K562 (cell line): Measurements from ENCODE around the gene IFT172. TPM values are rescaled to one million over a fixed set of nuclear protein-coding genes. Genes with fewer than 3 reads are reported as not detected.

ENCODE experiments used
- BRD4 ChIP-seq: fragments of 200-600 bp; sonication (generic); IDR thresholded peaks from 2 replicates; pipeline ENCODE4 v1.6.1; 2017; ENCODE audit warnings: inconsistent platforms
- CHD1 ChIP-seq: fragments of 200-600 bp; sonication (generic); IDR thresholded peaks from one replicate; pipeline ENCODE4 v1.6.1; 2012; ENCODE audit warnings: mild to moderate bottlenecking, moderate library complexity, low read length, inconsistent platforms
- EHMT2 ChIP-seq: fragments of 450-650 bp; IDR thresholded peaks from 2 replicates; pipeline ENCODE4 v1.6.1; 2018; ENCODE audit warnings: antibody characterized with exemption
- HCFC1 ChIP-seq: IDR thresholded peaks from 2 replicates; pipeline ENCODE4 v1.6.1; 2012; ENCODE audit warnings: low read depth, low read length, improper control_type of control experiment
- HDAC6 ChIP-seq: IDR thresholded peaks from 2 replicates; pipeline ENCODE4 v1.6.1; 2012; ENCODE audit warnings: low read depth, mild to moderate bottlenecking, control low read depth, inconsistent platforms, low read length, moderate library complexity
- MAFF ChIP-seq: IDR thresholded peaks from 2 replicates; pipeline ENCODE4 v1.6.1; 2012; ENCODE audit warnings: low read length, improper control_type of control experiment
- POLR2A ChIP-seq: fragments of 450-650 bp; conservative IDR thresholded peaks from 2 replicates; pipeline ENCODE4 v1.6.1; 2016
- TGIF2 ChIP-seq: sonication (generic); formaldehyde crosslinking; IDR thresholded peaks from 2 replicates; pipeline ENCODE4 v1.8.1; 2022; ENCODE audit warnings: mild to moderate bottlenecking, missing genetic modification reagents, moderate library complexity
- WHSC1 ChIP-seq: IDR thresholded peaks from one replicate; pipeline ENCODE4 v1.6.1; 2012; ENCODE audit warnings: low read length, control low read depth, inconsistent platforms
- ZNF175 ChIP-seq: fragments of 200-800 bp; sonication (Bioruptor generic); IDR thresholded peaks from 2 replicates; pipeline ENCODE4 v1.6.1; 2016; ENCODE audit warnings: low read depth, mild to moderate bottlenecking, missing genetic modification characterization, missing compliant biosample characterization
- ZNF263 ChIP-seq: sonication (generic); formaldehyde crosslinking; IDR thresholded peaks from 2 replicates; pipeline ENCODE4 v1.8.0; 2022; ENCODE audit warnings: mild to moderate bottlenecking, missing genetic modification reagents, borderline replicate concordance
- polyA plus RNA-seq, 8 experiments: library from polyadenylated mRNA; depleted of rRNA in 4 of 8; stranded (reverse) in 5 of 8; unstranded in 3 of 8; fragments of >200 nt; fragmentation: Nextera tagmentation in 2 of 8; fragmentation: Illumina TruSeq in 1 of 8; extraction: Ambion mirVana in 2 of 8; extraction: Trizol in 1 of 8; gene quantifications; 2 replicates each; pipeline versions ENCODE4 v1.2.1 to v1.2.3, GENCODE V29; 2011 to 2014; ENCODE audit warnings: inconsistent platforms in 1 of 8, missing spikeins in 1 of 8
- total RNA-seq, 7 experiments: library from RNA; depleted of rRNA in 6 of 7; stranded (reverse); fragments of >200 nt in 6 of 7; fragmentation: Illumina TruSeq in 2 of 7; extraction: Trizol in 2 of 7; gene quantifications; 2 replicates each; pipeline versions ENCODE4 v1.2.1 to v1.2.3, GENCODE V29; 2011 to 2021; ENCODE audit warnings: low replicate concordance in 1 of 7
- TF ChIP-seq, protein P1 (sequence below): IDR thresholded peaks from 2 replicates; pipeline ENCODE4 v1.6.1; 2014; ENCODE audit warnings: antibody characterized with exemption
- TF ChIP-seq, protein P2 (sequence below): sonication (generic); formaldehyde crosslinking; IDR thresholded peaks from 2 replicates; pipeline ENCODE4 v1.8.0; 2022; ENCODE audit warnings: mild to moderate bottlenecking, missing genetic modification reagents
- TF ChIP-seq, protein P3 (sequence below): sonication (generic); formaldehyde crosslinking; IDR thresholded peaks from 2 replicates; pipeline ENCODE4 v1.8.0; 2022; ENCODE audit warnings: missing genetic modification reagents, mild to moderate bottlenecking, moderate library complexity, borderline replicate concordance
- TF ChIP-seq, protein P4 (sequence below): fragments of 200-800 bp; sonication (Bioruptor generic); IDR thresholded peaks from 2 replicates; pipeline ENCODE4 v1.6.1; 2017; ENCODE audit warnings: missing genetic modification characterization, missing compliant biosample characterization
- TF ChIP-seq, protein P5 (sequence below): fragments of 250-450 bp; sonication (Bioruptor Pico); IDR thresholded peaks from 2 replicates; pipeline ENCODE4 v1.8.0; 2022; ENCODE audit warnings: inconsistent platforms
- TF ChIP-seq, protein P6 (sequence below): fragments of 250-450 bp; sonication (Bioruptor Pico); IDR thresholded peaks from 2 replicates; pipeline ENCODE4 v1.9.0; 2021; ENCODE audit warnings: mild to moderate bottlenecking, inconsistent platforms
- TF ChIP-seq, protein P7 (sequence below): fragments of 450-650 bp; formaldehyde crosslinking; IDR thresholded peaks from 2 replicates; pipeline ENCODE4 v1.4.0; 2022; ENCODE audit warnings: mild to moderate bottlenecking, moderate library complexity

Gene IFT172
- total and polyA plus RNA-seq, 9 of the 15 experiments (the other 6 are each of a cell fraction or from before 2014, with no cell fraction given), result 5.6 to 19.1 (median 13.5) TPM

DNA sequence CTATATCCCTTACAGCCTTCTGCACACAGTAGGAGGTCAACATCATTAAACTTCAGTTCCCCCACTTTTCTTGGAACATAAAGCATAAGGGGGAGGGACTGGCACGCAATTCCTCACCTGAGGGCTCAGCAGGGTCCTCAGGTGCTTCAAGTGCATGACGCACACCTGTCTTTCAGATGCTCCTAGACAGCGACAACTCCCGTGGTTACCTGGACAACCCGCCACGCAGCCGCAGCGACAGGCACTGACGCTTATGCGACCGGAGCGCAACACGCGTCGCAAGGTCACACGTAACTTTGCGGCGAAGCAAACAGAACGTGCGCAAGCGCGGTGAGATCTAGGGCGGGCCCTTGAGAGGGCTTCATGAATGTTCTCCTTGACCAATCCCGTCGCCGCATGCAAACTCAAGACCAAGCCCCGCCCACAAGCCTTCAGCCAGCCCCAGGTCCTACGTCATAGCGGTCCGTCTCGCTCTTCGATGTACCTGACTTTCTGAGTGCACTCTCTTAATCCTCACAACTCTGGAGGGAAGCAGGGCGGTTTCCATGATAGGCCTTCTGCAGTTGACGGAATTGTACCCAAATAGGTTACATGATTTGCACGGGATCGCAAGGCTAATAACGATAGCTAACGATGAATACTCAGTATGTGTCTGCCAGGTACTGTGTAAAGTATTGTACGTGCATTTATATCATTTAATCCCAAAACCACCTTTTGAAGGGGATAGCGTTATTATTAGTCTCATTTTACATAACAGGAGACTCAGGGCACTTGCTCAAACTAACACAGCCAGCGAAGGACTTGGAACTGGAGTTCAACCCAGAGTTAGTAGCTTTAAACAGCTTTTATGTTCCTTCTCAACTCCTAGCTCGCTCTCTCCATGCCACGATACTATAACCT lies at the start of gene IFT172 (continued):
- TF ChIP-seq CHD1 (no peak), MAFF (no peak), ZNF263 (no peak; the same call in 1 of the 2 replicates), TGIF2 (no peak), HDAC6 (no peak), WHSC1 (no peak), EHMT2 (no peak), HCFC1 (peak; percentile 89), ZNF175 (CRISPR knock-in tag) (no peak), POLR2A (peak; percentile 86), BRD4 (no peak)
- TF ChIP-seq, protein P1, sequence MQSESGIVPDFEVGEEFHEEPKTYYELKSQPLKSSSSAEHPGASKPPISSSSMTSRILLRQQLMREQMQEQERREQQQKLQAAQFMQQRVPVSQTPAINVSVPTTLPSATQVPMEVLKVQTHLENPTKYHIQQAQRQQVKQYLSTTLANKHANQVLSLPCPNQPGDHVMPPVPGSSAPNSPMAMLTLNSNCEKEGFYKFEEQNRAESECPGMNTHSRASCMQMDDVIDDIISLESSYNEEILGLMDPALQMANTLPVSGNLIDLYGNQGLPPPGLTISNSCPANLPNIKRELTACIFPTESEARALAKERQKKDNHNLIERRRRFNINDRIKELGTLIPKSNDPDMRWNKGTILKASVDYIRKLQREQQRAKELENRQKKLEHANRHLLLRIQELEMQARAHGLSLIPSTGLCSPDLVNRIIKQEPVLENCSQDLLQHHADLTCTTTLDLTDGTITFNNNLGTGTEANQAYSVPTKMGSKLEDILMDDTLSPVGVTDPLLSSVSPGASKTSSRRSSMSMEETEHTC, result no peak
- TF ChIP-seq, protein P2, sequence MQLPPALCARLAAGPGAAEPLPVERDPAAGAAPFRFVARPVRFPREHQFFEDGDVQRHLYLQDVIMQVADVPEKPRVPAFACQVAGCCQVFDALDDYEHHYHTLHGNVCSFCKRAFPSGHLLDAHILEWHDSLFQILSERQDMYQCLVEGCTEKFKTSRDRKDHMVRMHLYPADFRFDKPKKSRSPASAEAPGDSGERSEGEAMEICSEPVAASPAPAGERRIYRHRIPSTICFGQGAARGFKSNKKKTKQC (CRISPR knock-in tag), result no peak
- TF ChIP-seq, protein P3, sequence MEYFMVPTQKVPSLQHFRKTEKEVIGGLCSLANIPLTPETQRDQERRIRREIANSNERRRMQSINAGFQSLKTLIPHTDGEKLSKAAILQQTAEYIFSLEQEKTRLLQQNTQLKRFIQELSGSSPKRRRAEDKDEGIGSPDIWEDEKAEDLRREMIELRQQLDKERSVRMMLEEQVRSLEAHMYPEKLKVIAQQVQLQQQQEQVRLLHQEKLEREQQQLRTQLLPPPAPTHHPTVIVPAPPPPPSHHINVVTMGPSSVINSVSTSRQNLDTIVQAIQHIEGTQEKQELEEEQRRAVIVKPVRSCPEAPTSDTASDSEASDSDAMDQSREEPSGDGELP (CRISPR knock-in tag), result peak; percentile 90
- TF ChIP-seq, protein P4, sequence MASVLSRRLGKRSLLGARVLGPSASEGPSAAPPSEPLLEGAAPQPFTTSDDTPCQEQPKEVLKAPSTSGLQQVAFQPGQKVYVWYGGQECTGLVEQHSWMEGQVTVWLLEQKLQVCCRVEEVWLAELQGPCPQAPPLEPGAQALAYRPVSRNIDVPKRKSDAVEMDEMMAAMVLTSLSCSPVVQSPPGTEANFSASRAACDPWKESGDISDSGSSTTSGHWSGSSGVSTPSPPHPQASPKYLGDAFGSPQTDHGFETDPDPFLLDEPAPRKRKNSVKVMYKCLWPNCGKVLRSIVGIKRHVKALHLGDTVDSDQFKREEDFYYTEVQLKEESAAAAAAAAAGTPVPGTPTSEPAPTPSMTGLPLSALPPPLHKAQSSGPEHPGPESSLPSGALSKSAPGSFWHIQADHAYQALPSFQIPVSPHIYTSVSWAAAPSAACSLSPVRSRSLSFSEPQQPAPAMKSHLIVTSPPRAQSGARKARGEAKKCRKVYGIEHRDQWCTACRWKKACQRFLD, result no peak
- TF ChIP-seq, protein P5, sequence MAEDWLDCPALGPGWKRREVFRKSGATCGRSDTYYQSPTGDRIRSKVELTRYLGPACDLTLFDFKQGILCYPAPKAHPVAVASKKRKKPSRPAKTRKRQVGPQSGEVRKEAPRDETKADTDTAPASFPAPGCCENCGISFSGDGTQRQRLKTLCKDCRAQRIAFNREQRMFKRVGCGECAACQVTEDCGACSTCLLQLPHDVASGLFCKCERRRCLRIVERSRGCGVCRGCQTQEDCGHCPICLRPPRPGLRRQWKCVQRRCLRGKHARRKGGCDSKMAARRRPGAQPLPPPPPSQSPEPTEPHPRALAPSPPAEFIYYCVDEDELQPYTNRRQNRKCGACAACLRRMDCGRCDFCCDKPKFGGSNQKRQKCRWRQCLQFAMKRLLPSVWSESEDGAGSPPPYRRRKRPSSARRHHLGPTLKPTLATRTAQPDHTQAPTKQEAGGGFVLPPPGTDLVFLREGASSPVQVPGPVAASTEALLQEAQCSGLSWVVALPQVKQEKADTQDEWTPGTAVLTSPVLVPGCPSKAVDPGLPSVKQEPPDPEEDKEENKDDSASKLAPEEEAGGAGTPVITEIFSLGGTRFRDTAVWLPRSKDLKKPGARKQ, result peak; percentile 76
- TF ChIP-seq, protein P6, sequence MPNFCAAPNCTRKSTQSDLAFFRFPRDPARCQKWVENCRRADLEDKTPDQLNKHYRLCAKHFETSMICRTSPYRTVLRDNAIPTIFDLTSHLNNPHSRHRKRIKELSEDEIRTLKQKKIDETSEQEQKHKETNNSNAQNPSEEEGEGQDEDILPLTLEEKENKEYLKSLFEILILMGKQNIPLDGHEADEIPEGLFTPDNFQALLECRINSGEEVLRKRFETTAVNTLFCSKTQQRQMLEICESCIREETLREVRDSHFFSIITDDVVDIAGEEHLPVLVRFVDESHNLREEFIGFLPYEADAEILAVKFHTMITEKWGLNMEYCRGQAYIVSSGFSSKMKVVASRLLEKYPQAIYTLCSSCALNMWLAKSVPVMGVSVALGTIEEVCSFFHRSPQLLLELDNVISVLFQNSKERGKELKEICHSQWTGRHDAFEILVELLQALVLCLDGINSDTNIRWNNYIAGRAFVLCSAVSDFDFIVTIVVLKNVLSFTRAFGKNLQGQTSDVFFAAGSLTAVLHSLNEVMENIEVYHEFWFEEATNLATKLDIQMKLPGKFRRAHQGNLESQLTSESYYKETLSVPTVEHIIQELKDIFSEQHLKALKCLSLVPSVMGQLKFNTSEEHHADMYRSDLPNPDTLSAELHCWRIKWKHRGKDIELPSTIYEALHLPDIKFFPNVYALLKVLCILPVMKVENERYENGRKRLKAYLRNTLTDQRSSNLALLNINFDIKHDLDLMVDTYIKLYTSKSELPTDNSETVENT (CRISPR knock-in tag), result peak; percentile 10; the same call in 1 of the 2 replicates
- TF ChIP-seq, protein P7, sequence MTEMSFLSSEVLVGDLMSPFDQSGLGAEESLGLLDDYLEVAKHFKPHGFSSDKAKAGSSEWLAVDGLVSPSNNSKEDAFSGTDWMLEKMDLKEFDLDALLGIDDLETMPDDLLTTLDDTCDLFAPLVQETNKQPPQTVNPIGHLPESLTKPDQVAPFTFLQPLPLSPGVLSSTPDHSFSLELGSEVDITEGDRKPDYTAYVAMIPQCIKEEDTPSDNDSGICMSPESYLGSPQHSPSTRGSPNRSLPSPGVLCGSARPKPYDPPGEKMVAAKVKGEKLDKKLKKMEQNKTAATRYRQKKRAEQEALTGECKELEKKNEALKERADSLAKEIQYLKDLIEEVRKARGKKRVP (CRISPR knock-in tag), result no peak
